HG03139 (cell line): Measurements from ENCODE around the gene SRP54.
A peak's percentile ranks its signal among the peaks of the same experiment; 100 is the strongest.
"Not testable (repeated sequence)": the region's sequence is repeated elsewhere in the genome, so short reads cannot be mapped to it uniquely, and the experiment has no call there.

Source experiments
- ATAC-seq: cut with Tn5 transposase; IDR thresholded peaks from one replicate; pipeline ENCODE4 v1.9.1; 2021; ENCODE audit not compliant: unreplicated experiment

SRP54 gene

DNA sequence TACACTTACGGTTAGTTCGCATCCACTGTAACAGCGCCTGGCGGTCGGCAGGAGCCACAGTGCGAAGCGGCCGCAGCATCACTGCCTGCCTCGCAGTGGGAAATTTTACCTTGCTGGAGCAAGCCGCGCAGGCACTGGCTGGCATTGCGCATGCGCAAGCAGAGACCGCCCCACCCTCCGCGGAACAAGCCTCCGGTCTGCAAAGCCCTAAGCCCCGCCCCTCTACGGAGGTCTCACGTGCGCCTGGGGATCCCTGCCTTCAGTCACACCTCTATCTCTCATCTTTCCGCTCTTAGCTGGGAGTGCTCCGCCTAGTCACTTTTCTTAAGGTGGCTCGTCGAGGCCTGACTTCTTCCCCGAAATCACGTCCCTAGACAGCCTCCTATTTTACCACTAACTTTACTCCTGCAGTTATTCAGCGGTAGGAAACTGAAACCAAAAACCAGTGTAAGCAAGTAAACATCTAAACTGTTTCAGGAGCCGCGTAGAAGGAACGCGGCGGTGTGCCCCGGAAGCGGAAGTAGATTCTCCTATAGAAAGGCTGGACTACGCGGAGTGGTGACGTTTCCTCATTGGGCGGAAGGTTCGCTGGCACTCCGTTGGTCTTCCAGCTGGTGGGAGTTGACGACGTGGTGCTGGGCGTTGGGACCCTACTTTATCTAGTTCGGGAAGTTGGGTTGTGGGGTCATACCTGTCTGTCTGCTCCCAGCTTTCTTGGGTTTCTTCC lies at the start of gene SRP54:
TSS of gene SRP54 (plus strand) at position 572 of the 727 bp plus-strand sequence. CDS start 13,718 bp downstream, outside the sequence.
- ATAC-seq: peak; percentile 72

DNA sequence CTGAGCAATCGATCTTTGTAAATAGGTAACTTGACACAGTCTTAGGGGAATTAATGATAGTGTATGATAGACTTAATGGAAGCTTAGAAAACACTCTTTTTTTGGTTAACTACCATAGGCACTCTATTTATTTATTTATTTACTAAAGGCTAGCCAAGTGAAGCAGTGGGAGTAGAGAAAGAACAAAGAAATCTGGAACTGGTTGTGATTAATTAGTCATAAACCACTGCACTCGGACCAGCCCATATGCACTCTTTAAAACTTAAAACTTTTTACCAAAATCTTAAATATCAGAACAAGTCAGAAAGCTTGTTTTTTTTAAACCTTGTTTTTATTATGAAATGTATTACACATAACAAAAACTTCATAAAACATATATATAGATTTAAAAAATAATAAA lies 49.5 kb upstream of the SRP54 start:
- no peak for ATAC-seq

DNA sequence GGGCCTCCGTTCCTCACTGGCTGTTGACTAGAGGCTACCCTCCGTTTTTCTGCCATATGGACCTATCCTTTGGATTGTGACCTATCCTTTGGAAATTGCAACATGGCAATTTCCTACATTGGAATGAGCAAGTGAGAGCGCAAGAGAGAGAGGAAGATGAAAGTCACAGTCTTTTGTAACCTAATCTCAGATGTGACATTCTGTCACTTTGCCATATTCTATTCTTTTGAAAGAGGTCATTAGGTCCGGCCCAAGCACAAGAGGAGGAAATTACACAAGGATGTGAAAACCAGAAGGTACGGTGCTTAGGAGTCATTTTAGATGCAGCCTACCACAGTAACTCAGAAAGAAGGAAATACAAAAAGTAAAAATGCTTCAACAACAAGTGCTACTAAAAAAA lies 47.3 kb upstream of the SRP54 start:
- no peak for ATAC-seq

DNA sequence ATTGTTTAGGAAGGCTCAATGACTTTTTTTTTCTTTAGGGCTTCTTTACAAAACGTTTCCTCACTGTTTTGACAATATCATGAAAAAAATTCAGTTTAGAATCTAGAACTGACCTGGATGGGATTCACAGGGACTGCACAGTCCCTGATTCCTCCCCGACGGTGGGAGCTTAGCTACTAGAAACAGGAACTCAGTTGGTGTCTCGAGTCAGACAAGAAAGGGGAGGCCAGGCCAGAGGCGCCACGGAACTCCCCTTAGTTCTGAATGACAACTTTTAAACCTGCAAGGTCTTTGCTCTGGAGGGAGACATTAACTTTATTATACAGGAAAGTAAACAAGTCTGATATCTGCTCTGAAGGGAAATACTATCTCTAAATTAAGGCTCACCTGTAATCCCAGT lies 45.4 kb upstream of the SRP54 start:
- ATAC-seq: no peak

DNA sequence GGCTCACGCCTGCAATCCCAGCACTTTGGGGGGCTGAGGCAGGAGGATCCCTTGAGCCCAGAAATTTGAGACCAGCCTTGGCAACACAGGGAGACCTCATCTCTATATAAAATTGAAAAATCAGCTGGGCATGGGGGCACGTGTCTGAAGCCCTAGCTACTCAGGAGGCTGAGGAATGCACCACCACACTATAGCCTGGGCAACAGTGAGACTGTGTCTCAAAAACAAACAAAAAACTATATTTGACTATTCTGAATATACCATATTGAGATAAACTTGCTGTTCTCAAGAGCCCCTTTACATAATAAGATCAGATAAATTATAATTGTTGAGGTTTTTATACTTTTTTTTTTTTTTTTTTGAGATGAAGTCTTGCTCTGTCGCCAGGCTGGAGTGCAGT lies 44.9 kb upstream of the SRP54 start:
- ATAC-seq: no peak

DNA sequence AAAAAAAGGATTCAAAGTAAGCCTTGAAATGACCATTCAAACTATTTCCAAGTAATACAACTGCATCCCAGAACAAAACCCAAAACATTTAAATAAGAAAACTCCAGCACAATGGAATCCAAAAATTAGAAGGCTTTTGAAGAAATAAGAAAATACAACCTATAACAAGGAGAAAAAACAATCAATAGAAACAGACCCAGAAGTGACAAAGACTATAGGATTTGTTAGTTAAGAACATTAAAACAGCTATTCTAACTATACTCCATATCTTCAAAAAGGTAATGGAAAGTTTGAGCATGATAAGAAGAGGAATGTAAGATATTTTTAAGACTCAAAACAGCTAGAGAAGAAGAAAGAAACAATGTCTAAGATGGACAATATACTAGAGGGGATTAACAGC lies 39.3 kb upstream of the SRP54 start:
- no peak for ATAC-seq

DNA sequence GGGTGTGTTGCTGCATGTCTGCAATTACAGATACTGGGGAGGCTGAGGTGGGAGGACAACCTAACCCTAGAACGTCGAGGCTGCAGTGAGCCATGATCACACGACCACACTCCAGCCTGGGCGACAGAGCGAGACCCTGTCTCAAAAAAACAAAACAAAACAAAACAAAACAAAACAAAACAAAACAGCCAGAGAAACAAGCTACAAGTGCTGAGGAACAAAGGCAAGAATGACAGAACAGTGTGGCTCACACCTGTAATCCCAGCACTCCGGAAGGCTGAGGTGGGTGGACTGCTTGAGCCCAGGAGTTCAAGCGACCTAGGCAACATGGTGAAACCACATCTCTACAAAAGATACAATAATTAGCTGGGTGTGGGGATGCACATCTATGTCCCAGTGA lies 38.0 kb upstream of the SRP54 start:
- ATAC-seq: no peak

DNA sequence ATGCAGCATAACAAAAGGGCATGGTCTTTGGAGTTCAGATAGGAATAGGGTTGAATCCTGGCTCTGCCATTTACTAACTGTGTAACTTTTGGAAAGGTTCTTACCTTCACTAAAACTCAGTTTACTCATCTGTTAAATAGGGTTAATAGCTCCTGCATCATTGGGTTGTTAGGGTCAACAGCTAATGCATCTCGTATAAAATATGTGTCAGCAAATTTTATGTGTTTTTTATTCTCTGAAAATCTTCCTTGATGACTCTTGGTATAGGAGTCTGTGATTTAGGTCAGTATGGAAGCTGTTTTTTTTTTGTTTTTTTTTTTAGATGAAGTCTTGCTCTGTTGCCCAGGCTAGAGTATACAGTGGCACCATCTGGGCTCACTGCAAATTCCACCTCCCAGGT lies 36.1 kb upstream of the SRP54 start:
- ATAC-seq: no peak

DNA sequence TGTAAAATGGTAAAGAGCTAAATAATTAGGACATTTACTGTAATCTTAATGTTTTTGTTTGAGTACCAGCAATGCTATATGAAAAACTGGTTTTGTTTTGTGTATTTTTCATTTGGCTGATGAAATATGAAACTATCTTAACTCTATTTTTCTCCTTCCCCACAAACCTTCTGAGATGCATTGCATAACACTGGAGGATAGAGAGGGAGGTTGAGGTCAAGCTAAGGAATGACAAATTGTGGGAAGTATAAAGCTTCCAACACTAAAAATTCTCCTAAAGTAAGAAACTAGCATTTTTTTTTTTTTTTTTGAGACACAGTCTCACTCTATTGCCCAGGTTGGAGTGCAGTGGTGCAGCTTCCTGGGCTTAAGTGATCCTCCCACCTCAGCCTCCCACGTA lies 31.5 kb upstream of the SRP54 start:
- ATAC-seq: no peak

DNA sequence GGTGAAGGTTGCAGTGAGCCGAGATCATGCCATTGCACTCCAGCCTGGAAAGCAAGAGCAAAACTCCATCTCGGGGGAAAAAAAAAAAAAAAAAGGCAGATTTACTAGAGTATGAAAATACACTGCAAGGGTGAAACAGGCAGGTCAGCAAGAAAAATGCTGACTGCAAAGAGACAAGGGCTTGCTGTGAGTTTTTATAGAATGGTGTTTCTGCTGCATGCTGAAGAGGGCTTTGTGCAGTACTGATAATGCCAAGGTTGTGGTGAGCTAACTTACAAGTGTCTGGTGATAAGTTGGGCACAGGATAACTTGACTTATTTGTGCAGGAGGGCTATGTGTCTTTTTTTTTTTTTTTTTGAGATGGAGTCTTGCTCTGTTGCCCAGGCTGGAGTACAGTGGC lies 25.9 kb upstream of the SRP54 start:
- no peak for ATAC-seq

DNA sequence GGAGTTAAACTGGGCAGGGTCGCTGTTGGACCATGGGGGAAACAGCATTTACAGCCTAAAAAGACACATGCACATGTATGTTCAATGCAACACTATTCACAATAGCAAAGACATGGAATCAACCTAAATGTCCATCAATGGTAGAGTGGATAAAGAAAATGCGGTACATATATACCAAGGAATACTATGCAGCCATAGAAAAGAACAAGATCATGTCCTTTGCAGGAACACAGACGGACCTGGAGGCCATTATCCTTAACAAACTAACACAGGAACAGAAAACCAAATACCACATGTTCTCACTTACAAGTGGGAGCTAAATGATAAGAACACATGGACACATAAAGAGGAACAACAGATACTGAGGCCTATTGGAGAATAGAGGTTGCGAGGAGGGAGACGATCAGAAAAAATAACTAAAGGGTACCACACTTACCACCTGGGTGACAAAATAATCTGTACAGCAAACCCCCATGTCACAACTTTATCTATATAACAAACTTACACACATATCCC lies 25.0 kb upstream of the SRP54 start:
- ATAC-seq: no peak

DNA sequence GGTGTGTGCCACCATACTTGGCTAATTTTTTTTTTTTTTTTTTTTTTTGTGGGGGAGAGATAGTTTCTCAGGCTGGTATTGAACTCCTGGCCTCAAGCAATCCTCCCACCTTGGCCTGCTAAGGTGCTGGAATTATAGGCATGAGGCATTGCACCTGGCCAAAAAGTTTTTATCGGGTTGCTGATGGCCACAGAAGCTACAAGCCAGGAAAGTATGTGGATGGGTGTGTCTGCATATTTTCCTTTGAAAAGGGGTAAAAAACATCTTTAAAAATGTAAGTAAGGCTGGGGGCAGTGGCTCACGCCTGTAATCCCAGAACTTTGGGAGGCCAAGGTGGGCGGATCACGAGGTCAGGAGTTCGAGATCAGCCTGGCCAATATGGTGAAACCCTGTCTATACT lies 20.7 kb upstream of the SRP54 start:
- ATAC-seq: not testable (repeated sequence)

DNA sequence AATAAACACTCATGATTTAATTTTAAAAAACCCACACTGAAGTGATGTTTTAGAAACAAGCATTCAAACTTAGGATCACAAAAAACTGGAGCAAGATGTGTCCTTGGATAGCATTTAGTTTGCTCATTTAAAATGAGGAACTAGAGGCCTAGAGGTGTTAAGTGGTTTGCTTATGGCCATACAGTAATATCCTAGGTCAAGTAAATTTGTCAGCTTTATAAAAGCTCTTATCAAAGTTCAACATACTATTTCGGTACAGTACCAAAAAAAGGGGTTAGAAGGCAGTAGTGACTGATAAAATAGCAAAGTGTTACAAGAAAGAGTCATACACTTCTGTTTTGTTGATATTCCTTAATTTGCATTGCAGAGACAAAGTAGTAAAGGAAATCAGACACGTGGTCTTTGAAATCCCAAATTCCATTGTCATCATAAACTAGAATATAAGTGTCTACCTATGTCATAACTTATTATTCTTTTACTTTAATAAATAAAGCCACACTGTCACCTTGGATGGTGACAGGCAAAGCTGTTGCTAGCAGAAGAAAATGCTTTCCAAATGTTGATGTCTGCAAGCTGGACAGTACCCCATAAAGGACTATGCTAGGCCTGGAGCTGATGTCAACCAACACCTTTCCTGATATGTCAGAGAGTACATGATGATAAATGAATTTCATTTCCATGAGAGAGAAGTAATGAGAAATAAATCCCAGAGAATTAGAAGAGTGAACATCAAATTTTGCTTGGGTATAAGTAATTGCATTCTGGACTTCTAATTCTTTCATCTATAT lies 17.6 kb upstream of the SRP54 start:
- ATAC-seq: no peak

DNA sequence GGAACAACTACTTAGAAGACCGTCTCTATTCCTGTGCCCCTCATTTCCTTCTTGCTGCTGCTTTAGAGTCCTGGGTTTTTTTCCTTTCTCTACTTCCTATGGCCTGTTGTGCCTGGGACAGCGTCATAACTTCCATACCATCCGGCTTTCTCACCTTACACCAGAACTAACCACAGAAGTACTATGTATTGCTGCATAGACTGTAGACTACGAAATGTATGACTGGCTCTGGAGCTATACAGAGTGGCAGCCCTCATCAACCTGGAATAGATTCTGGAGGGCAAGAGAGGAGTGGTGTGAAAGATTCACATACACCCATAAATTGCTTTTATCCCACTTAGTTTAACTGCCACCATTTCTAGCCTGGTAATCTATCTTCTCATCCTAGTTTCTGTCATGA lies 16.9 kb upstream of the SRP54 start:
- no peak for ATAC-seq

DNA sequence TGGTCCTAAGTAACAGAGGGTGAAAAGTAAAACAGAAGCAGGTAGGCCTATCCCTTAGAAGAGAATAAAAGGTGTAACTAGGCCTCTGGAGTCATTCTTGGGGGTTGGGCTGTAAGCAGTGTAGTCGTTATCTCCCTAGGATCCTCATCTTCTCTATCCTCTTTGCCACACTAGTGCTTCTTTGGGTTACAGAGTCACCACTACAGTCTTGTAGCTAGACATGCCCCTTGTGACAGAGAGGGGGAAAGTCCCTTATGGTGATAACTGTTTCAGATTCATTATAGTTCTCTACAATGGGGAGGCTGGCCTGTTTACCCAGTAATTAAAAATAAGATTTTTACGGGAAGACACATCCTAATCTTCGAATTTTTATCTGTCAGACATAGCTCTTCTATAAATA lies 16.4 kb upstream of the SRP54 start:
- no peak for ATAC-seq

DNA sequence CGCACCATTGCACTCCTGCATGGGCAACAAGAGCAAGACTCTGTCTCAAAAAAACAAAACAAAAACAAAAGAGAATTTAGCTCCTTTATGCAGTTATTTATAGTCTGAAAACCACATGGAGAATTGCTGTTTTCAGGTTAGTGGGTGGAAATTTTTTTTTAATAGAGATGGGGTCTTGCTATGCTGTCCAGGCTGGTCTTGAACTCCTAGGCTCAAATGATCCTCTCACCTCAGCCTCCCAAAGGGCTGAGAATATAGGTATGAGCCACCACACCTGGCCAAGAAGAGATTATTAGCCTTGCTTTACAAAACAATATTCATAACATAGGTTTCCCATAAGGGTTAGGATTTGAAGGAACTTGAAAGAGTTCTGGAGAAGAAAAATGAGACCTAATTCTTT lies 12.1 kb upstream of the SRP54 start:
- ATAC-seq: no peak

DNA sequence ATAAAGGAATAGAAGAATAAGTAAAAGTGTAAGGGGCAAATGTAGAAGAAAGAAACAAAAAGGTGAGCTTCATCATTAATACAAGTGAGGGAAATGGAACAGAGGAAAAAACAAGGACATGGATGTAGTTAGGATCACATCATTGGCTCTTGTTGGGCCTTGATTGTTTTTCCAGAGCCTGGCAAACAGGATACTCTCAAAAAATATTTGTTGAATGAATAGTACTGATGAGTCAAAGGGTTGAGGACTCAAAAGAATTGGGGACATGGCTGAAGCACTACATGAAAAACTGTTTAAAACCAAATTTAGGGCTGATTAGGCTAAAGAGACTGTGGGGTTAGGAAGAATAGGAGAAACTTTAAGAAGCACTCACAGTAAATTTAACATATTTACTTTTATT lies 11.4 kb upstream of the SRP54 start:
- no peak for ATAC-seq

DNA sequence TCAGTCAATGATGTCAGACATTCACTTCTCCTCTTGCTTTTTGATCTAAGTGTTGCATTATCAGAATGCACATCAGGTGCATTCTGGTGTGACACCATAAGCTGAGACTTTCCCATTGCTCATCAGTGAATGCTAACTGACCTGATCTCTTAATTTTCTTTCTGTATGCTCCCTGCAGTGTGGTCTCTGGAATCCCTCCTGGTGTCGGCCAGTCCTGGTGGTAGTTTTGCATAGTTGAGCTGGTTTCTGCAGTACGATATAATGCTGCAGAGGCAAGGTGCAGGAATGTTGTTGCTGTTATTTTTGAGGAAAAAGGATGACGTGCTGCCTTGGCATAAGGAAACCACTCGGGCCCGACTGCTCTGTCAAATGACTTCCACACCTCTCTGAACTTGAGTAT lies 11.0 kb upstream of the SRP54 start:
- no peak for ATAC-seq

DNA sequence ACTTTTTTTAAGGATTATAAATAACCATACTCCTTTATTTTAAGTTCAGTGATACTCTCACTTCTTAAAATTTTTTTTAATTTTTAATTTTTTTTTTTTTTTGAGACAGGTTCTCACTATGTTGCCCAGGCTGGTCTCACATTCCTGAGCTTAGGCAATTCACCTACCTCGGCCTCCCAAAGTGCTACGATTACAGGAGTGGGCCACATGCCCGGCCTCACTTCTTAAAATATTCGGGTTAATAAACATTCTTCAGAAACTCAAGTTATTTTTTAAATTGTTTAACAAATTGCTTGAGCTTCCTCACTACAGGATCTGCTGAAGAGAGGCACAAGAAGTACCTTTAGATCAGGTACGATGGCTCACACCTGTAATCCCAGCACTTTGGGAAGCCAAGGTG lies 4.3 kb upstream of the SRP54 start:
- no peak for ATAC-seq

DNA sequence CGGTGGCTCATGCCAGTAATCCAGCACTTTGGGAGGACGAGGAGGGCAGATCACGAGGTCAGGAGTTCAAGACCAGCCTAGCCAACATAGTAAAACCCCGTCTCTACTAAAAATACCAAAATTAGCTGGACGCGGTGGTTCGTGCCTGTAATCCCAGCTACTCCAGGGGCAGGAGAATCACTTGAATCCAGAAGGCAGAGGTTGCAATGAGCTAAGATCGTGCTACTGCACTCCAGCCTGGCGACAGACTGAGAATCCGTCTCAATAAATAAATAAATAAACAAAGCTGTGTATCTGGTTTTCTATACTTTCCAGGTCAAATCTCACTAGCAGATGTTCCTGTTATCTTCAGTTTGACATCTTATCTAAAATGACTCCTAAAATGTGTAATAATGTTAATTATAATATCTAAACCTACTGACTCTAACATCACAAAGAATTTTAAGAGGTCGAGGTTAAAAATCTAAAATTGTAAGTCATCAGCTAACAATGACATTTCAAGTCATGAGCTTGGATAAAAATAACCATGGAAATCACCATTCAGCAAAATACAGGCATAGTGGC lies 2.4 kb upstream of the SRP54 start:
- ATAC-seq: no peak

DNA sequence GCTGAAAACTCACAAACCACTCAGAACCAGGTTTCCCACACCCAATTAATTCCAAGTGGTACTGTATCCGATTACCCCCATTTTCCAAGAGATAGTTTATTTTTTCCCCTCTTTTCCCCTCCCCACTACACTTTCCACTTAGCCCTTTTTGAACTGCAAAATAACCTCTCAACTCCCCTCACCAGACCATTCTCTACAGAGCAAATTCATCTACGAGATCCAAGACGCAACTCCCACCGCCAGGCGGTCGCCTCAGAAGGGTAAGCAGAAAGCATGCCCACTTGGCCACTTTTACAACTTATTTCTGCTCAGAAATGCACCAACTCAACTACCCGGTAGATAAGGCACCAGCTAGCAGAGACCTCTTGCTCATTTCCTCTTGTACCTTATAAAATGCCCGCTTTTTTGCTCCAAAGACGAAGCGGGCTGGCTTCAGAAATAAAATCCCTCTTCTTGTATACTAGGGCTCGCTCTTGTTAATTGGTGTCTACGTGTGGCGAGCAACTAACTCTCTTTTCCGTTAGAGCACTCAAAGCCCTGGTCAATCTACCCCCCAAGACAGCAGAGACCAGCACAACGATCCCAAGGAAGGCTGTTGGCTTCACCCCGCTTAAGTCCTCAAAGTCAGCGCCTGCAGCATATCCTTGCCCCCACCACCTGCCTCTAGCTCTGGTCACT lies 910 bp upstream of the SRP54 start:
- ATAC-seq: peak; percentile 6
